CD14-positive monocyte (primary cell): Measurements from ENCODE around the gene SART1. TPM values are rescaled to one million over a fixed set of nuclear protein-coding genes. Genes with fewer than 3 reads are reported as not detected.

ENCODE experiments used
- DNase-seq, 3 donors: peaks; one replicate each; pipeline ENCODE4 v3.0.0-alpha.2; 2011 to 2022
- H2AFZ ChIP-seq: 2 replicates; pipeline ENCODE4 v1.6.0; 2012; ENCODE audit warnings: mild to moderate bottlenecking, low read depth, low read length, inconsistent platforms; ENCODE audit not compliant: insufficient read depth, poor library complexity, severe bottlenecking
- H3K27ac ChIP-seq, 2 donors: 1 replicate in 1 of 2; 2 replicates in 1 of 2; pipeline ENCODE4 v1.5.1; 2012 to 2013; ENCODE audit warnings: low read length in 2 of 2, control low read depth in 1 of 2, inconsistent platforms in 1 of 2, low read depth in 1 of 2, mild to moderate bottlenecking in 1 of 2
- H3K27me3 ChIP-seq, 2 donors: one replicate each; pipeline versions ENCODE4 v1.6.0 to v1.6.1; 2011 to 2013; ENCODE audit warnings: low read length in 2 of 2; ENCODE audit not compliant: control insufficient read depth in 2 of 2, insufficient read depth in 2 of 2
- H3K36me3 ChIP-seq, 2 donors: replicated peaks in 1 of 2; 1 replicate in 1 of 2; 2 replicates in 1 of 2; pipeline versions ENCODE4 v1.5.1 to v1.6.1; 2012 to 2013; ENCODE audit warnings: low read length in 2 of 2, control low read depth in 1 of 2, inconsistent platforms in 1 of 2, mild to moderate bottlenecking in 1 of 2; ENCODE audit not compliant: insufficient read depth in 2 of 2, control insufficient read depth in 1 of 2
- H3K4me1 ChIP-seq, 2 donors: 1 replicate in 1 of 2; 2 replicates in 1 of 2; pipeline versions ENCODE4 v1.5.1 to v1.6.1; 2012 to 2013; ENCODE audit warnings: low read length in 2 of 2, control low read depth in 1 of 2, inconsistent platforms in 1 of 2, mild to moderate bottlenecking in 1 of 2, moderate library complexity in 1 of 2; ENCODE audit not compliant: insufficient read depth in 2 of 2, control insufficient read depth in 1 of 2
- H3K4me2 ChIP-seq: replicated peaks from 2 replicates; pipeline ENCODE3; 2012; ENCODE audit warnings: low read length, moderate library complexity, mild to moderate bottlenecking; ENCODE audit not compliant: poor library complexity, severe bottlenecking; ENCODE audit errors: extremely low read depth
- H3K4me3 ChIP-seq, 3 experiments: fragments of 200-600 bp in 1 of 3; sonication (generic) in 1 of 3; replicated peaks in 1 of 3; 1 replicate in 2 of 3; 2 replicates in 1 of 3; pipeline ENCODE4 v1.5.1; 2011 to 2013; ENCODE audit warnings: low read length in 3 of 3, mild to moderate bottlenecking in 3 of 3, control low read depth in 2 of 3, low read depth in 2 of 3, inconsistent platforms in 1 of 3, moderate library complexity in 1 of 3
- H3K79me2 ChIP-seq: 2 replicates; pipeline ENCODE4 v1.6.0; 2012; ENCODE audit warnings: mild to moderate bottlenecking, control low read depth, inconsistent platforms, low read length, moderate library complexity; ENCODE audit not compliant: insufficient read depth
- H3K9ac ChIP-seq: 2 replicates; pipeline ENCODE4 v1.6.0; 2017; ENCODE audit warnings: low read length, mild to moderate bottlenecking; ENCODE audit not compliant: insufficient read depth, poor library complexity, severe bottlenecking
- H3K9me3 ChIP-seq, 2 donors: replicated peaks in 1 of 2; 1 replicate in 1 of 2; 2 replicates in 1 of 2; pipeline versions ENCODE4 v1.5.1 to v1.6.1; 2012 to 2013; ENCODE audit warnings: low read length in 2 of 2, control low read depth in 1 of 2; ENCODE audit not compliant: control insufficient read depth in 1 of 2, insufficient read depth in 1 of 2
- H4K20me1 ChIP-seq: 2 replicates; pipeline ENCODE4 v1.6.0; 2012; ENCODE audit warnings: mild to moderate bottlenecking, low read length, control low read depth, moderate library complexity; ENCODE audit not compliant: insufficient read depth
- H3K27ac Mint-ChIP-seq, 7 donors: one replicate each; pipeline ENCODE4 v1.8.0; 2020; ENCODE audit warnings: mild to moderate bottlenecking in 7 of 7, mixed read lengths in 7 of 7, moderate library complexity in 6 of 7, inconsistent platforms in 2 of 7
- H3K27me3 Mint-ChIP-seq, 3 donors: one replicate each; pipeline ENCODE4 v1.8.0; 2021 to 2022; ENCODE audit warnings: low read depth in 3 of 3, mild to moderate bottlenecking in 3 of 3, mixed read lengths in 3 of 3, moderate library complexity in 3 of 3, inconsistent platforms in 1 of 3
- H3K36me3 Mint-ChIP-seq, 2 donors: one replicate each; pipeline ENCODE4 v1.8.0; 2020; ENCODE audit warnings: mixed read lengths in 2 of 2, inconsistent platforms in 1 of 2, mild to moderate bottlenecking in 1 of 2
- H3K4me1 Mint-ChIP-seq: one replicate; pipeline ENCODE4 v1.8.0; 2020; ENCODE audit warnings: mild to moderate bottlenecking, mixed read lengths
- H3K4me3 Mint-ChIP-seq, 2 donors: one replicate each; pipeline ENCODE4 v1.8.0; 2020; ENCODE audit warnings: mild to moderate bottlenecking in 2 of 2, mixed read lengths in 2 of 2, moderate library complexity in 1 of 2
- H3K9me3 Mint-ChIP-seq, 7 donors: one replicate each; pipeline ENCODE4 v1.8.0; 2020 to 2022; ENCODE audit warnings: mixed read lengths in 7 of 7, mild to moderate bottlenecking in 6 of 7, moderate library complexity in 6 of 7, inconsistent platforms in 2 of 7
- WGBS: methylation state at CpG from one replicate; pipeline ENCODE4 v1.1.5; 2013; ENCODE audit warnings: missing lambda C conversion rate; ENCODE audit not compliant: insufficient coverage; 5-methylcytosine and 5-hydroxymethylcytosine counted together
- intact Hi-C, 2 donors: fragments of 100-400 bp; cut with micrococcal nuclease; formaldehyde crosslinking; loops; one replicate each; pipeline versions ENCODE4 v1.15.0 to v1.15.1; 2023
- polyA plus RNA-seq, 3 donors: library from polyadenylated mRNA; depleted of rRNA in 1 of 3; unstranded in 2 of 3; stranded (reverse) in 1 of 3; fragments of 300-500 nt in 2 of 3; fragments of >200 nt in 1 of 3; fragmentation: Illumina TruSeq in 2 of 3; gene quantifications; 1 replicate in 2 of 3; 2 replicates in 1 of 3; pipeline ENCODE4 v1.2.3, GENCODE V29; 2012 to 2021
- TF ChIP-seq, protein P1 (sequence below): fragments of 200-600 bp; IDR thresholded peaks from one replicate; pipeline ENCODE4 v1.8.0; 2022; ENCODE audit warnings: antibody characterized with exemption, mild to moderate bottlenecking

SART1 gene
- polyA plus RNA-seq, 3 donors, result 8.9 to 52.8 (median 16.1) TPM

DNA sequence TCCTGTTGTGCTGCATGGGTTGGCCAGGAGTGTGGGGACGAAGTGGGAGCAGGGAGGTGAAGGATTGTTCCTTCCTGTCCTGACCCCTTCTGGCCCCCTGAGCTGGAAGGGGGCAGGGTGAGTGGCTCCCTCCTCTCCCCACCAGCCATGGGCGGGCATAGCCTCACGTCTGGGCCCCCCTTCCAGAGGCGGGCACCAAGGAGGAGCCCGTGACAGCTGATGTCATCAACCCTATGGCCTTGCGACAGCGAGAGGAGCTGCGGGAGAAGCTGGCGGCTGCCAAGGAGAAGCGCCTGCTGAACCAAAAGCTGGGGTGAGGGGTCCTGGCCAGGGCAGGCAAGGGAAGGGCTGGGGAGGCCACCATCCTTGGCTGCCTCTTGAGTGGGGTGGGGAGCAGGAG lies 3.4 kb downstream of the SART1 start:
- Mint-ChIP-seq H3K4me3 (no peak overlapping the region), H3K9me3 (no peaks in the 10 kb centered on the region), H3K4me1 (peaks cover 31% of the 10 kb centered on the region), H3K36me3 (peaks cover 64 to 69% of the 10 kb centered on the region in 2 donors), H3K27me3 (no peaks in the 10 kb centered on the region), H3K27ac (peak overlapping the region in 1 of 7 donors; percentile 49)
- H3K27ac ChIP-seq, result no peak overlapping the region
- TF ChIP-seq, protein P1, sequence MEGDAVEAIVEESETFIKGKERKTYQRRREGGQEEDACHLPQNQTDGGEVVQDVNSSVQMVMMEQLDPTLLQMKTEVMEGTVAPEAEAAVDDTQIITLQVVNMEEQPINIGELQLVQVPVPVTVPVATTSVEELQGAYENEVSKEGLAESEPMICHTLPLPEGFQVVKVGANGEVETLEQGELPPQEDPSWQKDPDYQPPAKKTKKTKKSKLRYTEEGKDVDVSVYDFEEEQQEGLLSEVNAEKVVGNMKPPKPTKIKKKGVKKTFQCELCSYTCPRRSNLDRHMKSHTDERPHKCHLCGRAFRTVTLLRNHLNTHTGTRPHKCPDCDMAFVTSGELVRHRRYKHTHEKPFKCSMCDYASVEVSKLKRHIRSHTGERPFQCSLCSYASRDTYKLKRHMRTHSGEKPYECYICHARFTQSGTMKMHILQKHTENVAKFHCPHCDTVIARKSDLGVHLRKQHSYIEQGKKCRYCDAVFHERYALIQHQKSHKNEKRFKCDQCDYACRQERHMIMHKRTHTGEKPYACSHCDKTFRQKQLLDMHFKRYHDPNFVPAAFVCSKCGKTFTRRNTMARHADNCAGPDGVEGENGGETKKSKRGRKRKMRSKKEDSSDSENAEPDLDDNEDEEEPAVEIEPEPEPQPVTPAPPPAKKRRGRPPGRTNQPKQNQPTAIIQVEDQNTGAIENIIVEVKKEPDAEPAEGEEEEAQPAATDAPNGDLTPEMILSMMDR, result no peak
- H3K27me3 ChIP-seq, result no peaks in the 10 kb centered on the region
- no peak overlapping the region for H2AFZ ChIP-seq
- H3K36me3 ChIP-seq, result peaks cover 60 to 66% of the 10 kb centered on the region in 2 donors
- no peak overlapping the region for H3K9ac ChIP-seq
- WGBS, result 91% methylated on average over 6 of the region's 10 CpGs
- no peaks in the 10 kb centered on the region for H3K9me3 ChIP-seq
- H3K4me3 ChIP-seq, result no peak overlapping the region
- peaks cover 22% of the 10 kb centered on the region for H4K20me1 ChIP-seq
- no peak for DNase-seq
- peaks cover 22 to 33% of the 10 kb centered on the region in 2 donors for H3K4me1 ChIP-seq
- H3K79me2 ChIP-seq, result peaks cover 35% of the 10 kb centered on the region
- intact Hi-C loops, result loop anchor here (5.0 kb wide), 2 partner anchors 37 to 43 kb away; partner anchors contain the start of genes BANF1 (in 1 of the 2) and EIF1AD (in 1 of the 2)
- no peak overlapping the region for H3K4me2 ChIP-seq

DNA sequence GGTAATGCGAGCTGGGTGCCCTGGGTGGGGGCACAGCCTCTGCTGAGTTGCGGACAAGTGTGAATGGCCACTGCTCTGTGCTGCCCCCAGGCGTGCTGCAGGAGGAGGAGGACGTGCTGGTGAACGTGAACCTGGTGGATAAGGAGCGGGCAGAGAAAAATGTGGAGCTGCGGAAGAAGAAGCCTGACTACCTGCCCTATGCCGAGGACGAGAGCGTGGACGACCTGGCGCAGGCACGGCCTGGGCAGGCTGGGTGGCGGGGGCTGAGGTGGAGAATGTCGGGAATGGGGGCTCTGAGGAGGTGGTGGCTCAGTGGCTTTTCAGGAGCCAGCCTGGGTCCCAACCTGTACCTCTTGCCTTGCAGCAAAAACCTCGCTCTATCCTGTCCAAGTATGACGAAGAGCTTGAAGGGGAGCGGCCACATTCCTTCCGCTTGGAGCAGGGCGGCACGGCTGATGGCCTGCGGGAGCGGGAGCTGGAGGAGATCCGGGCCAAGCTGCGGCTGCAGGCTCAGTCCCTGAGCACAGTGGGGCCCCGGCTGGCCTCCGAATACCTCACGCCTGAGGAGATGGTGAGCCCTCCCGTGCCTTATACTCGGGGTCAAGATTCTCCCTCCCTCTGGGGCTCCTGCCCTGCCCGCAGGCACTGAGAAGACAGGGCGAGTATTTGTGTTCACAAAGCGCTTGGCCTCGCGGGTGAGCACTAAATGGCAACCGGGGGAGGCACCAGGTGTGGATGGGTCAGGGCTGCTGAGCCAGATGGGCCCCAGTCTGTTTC lies 4.6 kb downstream of the SART1 start:
- DNase-seq, result no peak
- TF ChIP-seq, protein P1, result no peak
- Histone ChIP-seq H2AFZ (no peak overlapping the region), H3K27me3 (no peaks in the 10 kb centered on the region), H3K9ac (no peak overlapping the region), H3K4me3 (no peak overlapping the region), H3K27ac (no peak overlapping the region), H3K4me2 (no peak overlapping the region), H3K9me3 (no peaks in the 10 kb centered on the region), H4K20me1 (peaks cover 22% of the 10 kb centered on the region), H3K4me1 (peaks cover 19 to 27% of the 10 kb centered on the region in 2 donors), H3K79me2 (peaks cover 35% of the 10 kb centered on the region), H3K36me3 (peaks cover 66 to 72% of the 10 kb centered on the region in 2 donors)
- Mint-ChIP-seq H3K9me3 (no peaks in the 10 kb centered on the region), H3K36me3 (peaks cover 71 to 76% of the 10 kb centered on the region in 2 donors), H3K4me3 (no peak overlapping the region), H3K4me1 (peaks cover 28% of the 10 kb centered on the region), H3K27me3 (no peaks in the 10 kb centered on the region), H3K27ac (peak overlapping the region in 3 of 7 donors; percentile 1 to 87 (median 51))
- 99% methylated on average over 34 of the region's 36 CpGs for WGBS
- intact Hi-C loops, result no loop called here
